Thyroid gland (tissue), 4 donors: ENCODE measurements around the gene CACNG1. TPM values are rescaled to one million over a fixed set of nuclear protein-coding genes. Genes with fewer than 3 reads are reported as not detected.

Experiments used
- DNase-seq, 2 donors: peaks; one replicate each; pipeline ENCODE4 v3.0.0-alpha.2; 2019
- H3K27ac ChIP-seq, 3 donors: fragments of 200-600 bp; sonication (generic); 1 replicate in 2 of 3; 2 replicates in 1 of 3; pipeline ENCODE4 v1.5.1; 2016 to 2019; ENCODE audit warnings: mild to moderate bottlenecking in 1 of 3, moderate library complexity in 1 of 3
- H3K27me3 ChIP-seq: fragments of 200-600 bp; sonication (generic); one replicate; pipeline ENCODE4 v1.5.1; 2019
- H3K36me3 ChIP-seq, 2 donors: fragments of 200-600 bp; sonication (generic); one replicate each; pipeline ENCODE4 v1.5.1; 2016 to 2019
- H3K4me1 ChIP-seq, 2 donors: fragments of 200-600 bp; sonication (generic); one replicate each; pipeline ENCODE4 v1.5.1; 2017 to 2019
- H3K4me3 ChIP-seq, 3 donors: fragments of 200-600 bp; sonication (generic); replicated peaks in 1 of 3; 1 replicate in 2 of 3; 2 replicates in 1 of 3; pipeline ENCODE4 v1.5.1; 2016; ENCODE audit warnings: mild to moderate bottlenecking in 1 of 3
- H3K9me3 ChIP-seq: fragments of 200-600 bp; sonication (generic); one replicate; pipeline ENCODE4 v1.5.1; 2017
- POLR2A ChIP-seq, 2 donors: fragments of 450-650 bp; IDR thresholded peaks; one replicate each; pipeline ENCODE4 v1.6.1; 2017; ENCODE audit warnings: antibody characterized with exemption in 2 of 2, mild to moderate bottlenecking in 2 of 2, moderate library complexity in 1 of 2
- WGBS, 2 donors: methylation state at CpG; one replicate each; pipeline ENCODE4 v1.1.5; 2017; 5-methylcytosine and 5-hydroxymethylcytosine counted together
- intact Hi-C: fragments of 100-400 bp; cut with DNase I; formaldehyde crosslinking; loops from one replicate; pipeline ENCODE4 v1.15.1; 2023
- total RNA-seq, 4 donors: library from RNA; depleted of rRNA; stranded (reverse); fragments of >200 nt; gene quantifications; one replicate each; pipeline ENCODE4 v1.2.3, GENCODE V29; 2016
- TF ChIP-seq, protein P1 (sequence below), 6 experiments: fragments of 200-600 bp in 3 of 6; fragments of 450-650 bp in 3 of 6; sonication (generic) in 3 of 6; IDR thresholded peaks; one replicate each; pipeline ENCODE4 v1.5.1; 2016 to 2019; ENCODE audit warnings: antibody characterized with exemption in 6 of 6, mild to moderate bottlenecking in 2 of 6, inconsistent platforms in 1 of 6, moderate library complexity in 1 of 6

Gene CACNG1
- total RNA-seq, 4 donors from 2014 or later = not detected

- Histone ChIP-seq H3K36me3 (no peaks in the 10 kb centered on the region), H3K27me3 (no peaks in the 10 kb centered on the region), H3K27ac (no peak overlapping the region), H3K4me3 (no peak overlapping the region), H3K4me1 (no peaks in the 10 kb centered on the region), H3K9me3 (no peaks in the 10 kb centered on the region)
- no peak for DNase-seq
- WGBS, 2 donors = 67 to 76% methylated on average over 11 of the region's 11 CpGs
- intact Hi-C loops = no loop called here
- TF ChIP-seq POLR2A (IDR thresholded peaks at IDR 0.05) = no peak
- TF ChIP-seq, protein P1, sequence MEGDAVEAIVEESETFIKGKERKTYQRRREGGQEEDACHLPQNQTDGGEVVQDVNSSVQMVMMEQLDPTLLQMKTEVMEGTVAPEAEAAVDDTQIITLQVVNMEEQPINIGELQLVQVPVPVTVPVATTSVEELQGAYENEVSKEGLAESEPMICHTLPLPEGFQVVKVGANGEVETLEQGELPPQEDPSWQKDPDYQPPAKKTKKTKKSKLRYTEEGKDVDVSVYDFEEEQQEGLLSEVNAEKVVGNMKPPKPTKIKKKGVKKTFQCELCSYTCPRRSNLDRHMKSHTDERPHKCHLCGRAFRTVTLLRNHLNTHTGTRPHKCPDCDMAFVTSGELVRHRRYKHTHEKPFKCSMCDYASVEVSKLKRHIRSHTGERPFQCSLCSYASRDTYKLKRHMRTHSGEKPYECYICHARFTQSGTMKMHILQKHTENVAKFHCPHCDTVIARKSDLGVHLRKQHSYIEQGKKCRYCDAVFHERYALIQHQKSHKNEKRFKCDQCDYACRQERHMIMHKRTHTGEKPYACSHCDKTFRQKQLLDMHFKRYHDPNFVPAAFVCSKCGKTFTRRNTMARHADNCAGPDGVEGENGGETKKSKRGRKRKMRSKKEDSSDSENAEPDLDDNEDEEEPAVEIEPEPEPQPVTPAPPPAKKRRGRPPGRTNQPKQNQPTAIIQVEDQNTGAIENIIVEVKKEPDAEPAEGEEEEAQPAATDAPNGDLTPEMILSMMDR (IDR thresholded peaks at IDR 0.05) = no peak
These were observed 40.2 kb upstream of the CACNG1 start for GRCh38 chr17:67004181-67004580.

GRCh38 chr17:67007266-67007665, 37.1 kb upstream of the CACNG1 start:
- H3K4me1 ChIP-seq = no peaks in the 10 kb centered on the region
- intact Hi-C loops = no loop called here
- no peak for DNase-seq
- H3K27ac ChIP-seq = no peak overlapping the region
- no peak for TF ChIP-seq POLR2A (IDR thresholded peaks at IDR 0.05)
- TF ChIP-seq, protein P1 (IDR thresholded peaks at IDR 0.05) = no peak
- H3K36me3 ChIP-seq = no peaks in the 10 kb centered on the region
- H3K4me3 ChIP-seq = no peak overlapping the region
- no peaks in the 10 kb centered on the region for H3K27me3 ChIP-seq
- H3K9me3 ChIP-seq = no peaks in the 10 kb centered on the region
- WGBS, 2 donors = 83 to 89% methylated on average over 6 of the region's 6 CpGs

DNA sequence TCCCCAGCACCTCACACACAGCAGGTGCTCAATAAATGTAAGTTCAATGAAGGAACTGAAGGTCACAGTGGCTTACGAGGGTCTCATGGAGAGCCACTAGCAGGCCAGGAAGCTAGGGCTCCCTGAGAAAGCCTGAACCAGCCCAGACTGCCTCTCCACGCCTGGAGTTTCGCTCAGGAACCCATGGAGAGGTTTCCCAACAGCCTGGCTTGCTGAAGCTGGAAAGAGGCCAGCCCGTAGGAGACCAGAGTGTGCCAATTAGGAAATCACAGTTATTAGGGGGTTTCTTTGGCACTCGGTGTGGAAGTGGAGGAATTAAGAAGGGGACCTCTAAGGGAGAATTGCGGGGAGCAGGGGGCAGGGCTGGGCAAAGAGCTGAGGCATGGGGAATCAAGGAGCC, 36.3 kb upstream of the CACNG1 start:
- intact Hi-C loops = no loop called here
- TF ChIP-seq, protein P1 (IDR thresholded peaks at IDR 0.05) = no peak
- TF ChIP-seq POLR2A (IDR thresholded peaks at IDR 0.05) = no peak
- Histone ChIP-seq H3K36me3 (no peaks in the 10 kb centered on the region), H3K9me3 (no peaks in the 10 kb centered on the region), H3K27ac (no peak overlapping the region), H3K27me3 (no peaks in the 10 kb centered on the region), H3K4me1 (no peaks in the 10 kb centered on the region), H3K4me3 (no peak overlapping the region)
- WGBS, 2 donors = 32 to 80% methylated on average over 6 of the region's 6 CpGs
- peak in 1 of 2 donors; percentile 50 for DNase-seq

- WGBS, 2 donors = 78 to 79% methylated on average over 9 of the region's 9 CpGs
- TF ChIP-seq, protein P1 (IDR thresholded peaks at IDR 0.05) = no peak
- no peak for TF ChIP-seq POLR2A (IDR thresholded peaks at IDR 0.05)
These were observed 32.7 kb upstream of the CACNG1 start for GRCh38 chr17:67011527-67012175.

DNA sequence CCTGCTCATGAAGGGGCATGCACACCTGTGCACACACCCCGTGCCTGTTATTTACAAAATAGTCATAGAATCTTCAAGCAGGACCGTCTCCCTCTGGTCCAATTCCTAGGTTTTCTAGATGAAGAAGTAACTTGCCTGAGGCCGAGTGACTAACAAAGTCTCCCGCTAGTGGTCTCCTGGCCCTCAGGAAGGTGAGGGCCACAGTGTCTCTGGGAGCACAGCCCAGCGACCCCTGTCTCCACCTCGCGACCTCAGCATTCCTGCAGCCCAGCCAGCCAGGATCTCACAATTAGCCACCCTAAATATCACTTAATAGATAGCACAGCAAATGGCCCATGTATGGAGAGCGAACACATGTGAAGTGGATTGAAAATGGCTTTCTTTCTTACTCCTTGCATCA, 30.5 kb upstream of the CACNG1 start:
- Histone ChIP-seq H3K4me3 (no peak overlapping the region), H3K36me3 (no peaks in the 10 kb centered on the region), H3K9me3 (no peaks in the 10 kb centered on the region), H3K4me1 (no peaks in the 10 kb centered on the region), H3K27me3 (no peaks in the 10 kb centered on the region), H3K27ac (no peak overlapping the region)
- 84 to 89% methylated on average over 8 of the region's 8 CpGs for WGBS, 2 donors
- DNase-seq = no peak
- intact Hi-C loops = no loop called here
- TF ChIP-seq, protein P1 (IDR thresholded peaks at IDR 0.05) = no peak
- no peak for TF ChIP-seq POLR2A (IDR thresholded peaks at IDR 0.05)

More at GRCh38 chr17:67011527-67012175, 32.7 kb upstream of the CACNG1 start:
- no peaks in the 10 kb centered on the region for H3K4me1 ChIP-seq
- no peaks in the 10 kb centered on the region for H3K9me3 ChIP-seq
- H3K36me3 ChIP-seq = no peaks in the 10 kb centered on the region
- no peak overlapping the region for H3K4me3 ChIP-seq
- intact Hi-C loops = no loop called here
- DNase-seq = no peak
- H3K27me3 ChIP-seq = no peaks in the 10 kb centered on the region
- no peak overlapping the region for H3K27ac ChIP-seq
